Prostate gland (tissue), 2 donors: ENCODE data around the gene ATRAID. TPM values are rescaled to one million over a fixed set of nuclear protein-coding genes. Genes with fewer than 3 reads are reported as not detected.
"Not testable (repeated sequence)": the region's sequence is repeated elsewhere in the genome, so short reads cannot be mapped to it uniquely, and the experiment has no call there.

ENCODE experiments used
- DNase-seq: peaks from one replicate; pipeline ENCODE4 v3.0.0-alpha.2; 2019; ENCODE audit warnings: low spot score
- H3K27ac ChIP-seq, 2 donors: fragments of 200-600 bp; sonication (generic); 2 replicates each; pipeline ENCODE4 v1.5.1; 2017 to 2019
- H3K27me3 ChIP-seq: fragments of 200-600 bp; sonication (generic); replicated peaks from 2 replicates; pipeline ENCODE4 v1.5.1; 2019; ENCODE audit not compliant: insufficient read depth
- H3K36me3 ChIP-seq, 2 donors: fragments of 200-600 bp; sonication (generic); 1 replicate in 1 of 2; 2 replicates in 1 of 2; pipeline versions ENCODE4 v1.5.1 to v1.8.1; 2017 to 2019
- H3K4me1 ChIP-seq: fragments of 200-600 bp; sonication (generic); replicated peaks from 2 replicates; pipeline ENCODE4 v1.5.1; 2019
- H3K4me3 ChIP-seq, 2 donors: fragments of 200-600 bp; sonication (generic); 2 replicates each; pipeline ENCODE4 v1.5.1; 2017 to 2019
- H3K9me3 ChIP-seq: fragments of 200-600 bp; sonication (generic); 2 replicates; pipeline ENCODE4 v1.5.1; 2017
- POLR2A ChIP-seq: fragments of 450-650 bp; IDR thresholded peaks from one replicate; pipeline ENCODE4 v1.6.1; 2016; ENCODE audit warnings: antibody characterized with exemption, mild to moderate bottlenecking
- POLR2AphosphoS5 ChIP-seq: sonication (generic); formaldehyde crosslinking; IDR thresholded peaks from one replicate; pipeline ENCODE4 v1.6.1; 2017; ENCODE audit warnings: antibody characterized with exemption
- WGBS: methylation state at CpG from one replicate; pipeline ENCODE4 v1.1.5; 2018; 5-methylcytosine and 5-hydroxymethylcytosine counted together
- intact Hi-C: fragments of 100-400 bp; cut with DNase I; formaldehyde crosslinking; loops from one replicate; pipeline ENCODE4 v1.14.2; 2022
- total RNA-seq, 2 donors: library from RNA; depleted of rRNA; stranded (reverse); fragments of >200 nt; gene quantifications; one replicate each; pipeline ENCODE4 v1.1.0, GENCODE V29; 2016
- TF ChIP-seq, protein P1 (sequence below), 4 experiments: fragments of 200-600 bp in 2 of 4; fragments of 450-650 bp in 2 of 4; sonication (generic) in 2 of 4; IDR thresholded peaks; 1 replicate in 3 of 4; 2 replicates in 1 of 4; pipeline ENCODE4 v1.5.1; 2016 to 2019; ENCODE audit warnings: antibody characterized with exemption in 4 of 4, mild to moderate bottlenecking in 2 of 4, moderate library complexity in 2 of 4

ATRAID gene
- total RNA-seq, 2 donors from 2014 or later, result 217 to 222 TPM

DNA sequence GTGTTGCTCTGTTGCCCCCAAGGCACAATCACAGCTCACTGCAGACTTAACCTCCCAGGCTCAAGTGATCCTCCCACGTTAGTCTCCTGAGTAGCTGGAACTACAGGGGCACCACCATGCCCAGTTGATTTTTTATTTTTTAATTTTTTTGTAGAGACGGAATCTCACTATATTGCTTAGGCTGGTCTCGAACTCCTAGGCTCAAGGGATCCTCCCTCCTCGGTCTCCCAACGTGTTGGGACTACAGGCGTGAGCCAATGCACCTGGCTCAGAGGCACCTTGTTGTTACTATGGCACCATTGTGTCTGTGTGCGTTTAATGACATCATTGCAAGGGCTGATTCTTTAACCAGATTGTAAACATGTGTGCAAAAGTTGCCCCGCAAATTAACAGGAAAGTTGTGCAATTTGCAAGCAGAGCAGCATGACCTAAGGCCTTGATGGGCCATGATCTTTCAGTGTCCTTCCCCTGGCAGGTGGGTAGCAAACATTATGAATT is 40.4 kb upstream of the ATRAID start:
- 54% methylated on average over 8 of the region's 8 CpGs for WGBS

GRCh38 chr2:27174638-27175037 is 37.2 kb upstream of the ATRAID start:
- no peaks in the 10 kb centered on the region for H3K27me3 ChIP-seq
- H3K9me3 ChIP-seq, result no peaks in the 10 kb centered on the region
- TF ChIP-seq POLR2AphosphoS5 (no peak), POLR2A (no peak)
- TF ChIP-seq, protein P1, sequence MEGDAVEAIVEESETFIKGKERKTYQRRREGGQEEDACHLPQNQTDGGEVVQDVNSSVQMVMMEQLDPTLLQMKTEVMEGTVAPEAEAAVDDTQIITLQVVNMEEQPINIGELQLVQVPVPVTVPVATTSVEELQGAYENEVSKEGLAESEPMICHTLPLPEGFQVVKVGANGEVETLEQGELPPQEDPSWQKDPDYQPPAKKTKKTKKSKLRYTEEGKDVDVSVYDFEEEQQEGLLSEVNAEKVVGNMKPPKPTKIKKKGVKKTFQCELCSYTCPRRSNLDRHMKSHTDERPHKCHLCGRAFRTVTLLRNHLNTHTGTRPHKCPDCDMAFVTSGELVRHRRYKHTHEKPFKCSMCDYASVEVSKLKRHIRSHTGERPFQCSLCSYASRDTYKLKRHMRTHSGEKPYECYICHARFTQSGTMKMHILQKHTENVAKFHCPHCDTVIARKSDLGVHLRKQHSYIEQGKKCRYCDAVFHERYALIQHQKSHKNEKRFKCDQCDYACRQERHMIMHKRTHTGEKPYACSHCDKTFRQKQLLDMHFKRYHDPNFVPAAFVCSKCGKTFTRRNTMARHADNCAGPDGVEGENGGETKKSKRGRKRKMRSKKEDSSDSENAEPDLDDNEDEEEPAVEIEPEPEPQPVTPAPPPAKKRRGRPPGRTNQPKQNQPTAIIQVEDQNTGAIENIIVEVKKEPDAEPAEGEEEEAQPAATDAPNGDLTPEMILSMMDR (IDR thresholded peaks at IDR 0.05), result no peak
- H3K4me1 ChIP-seq, result no peaks in the 10 kb centered on the region
- no peak overlapping the region for H3K4me3 ChIP-seq
- DNase-seq, result no peak
- 67% methylated on average over 6 of the region's 6 CpGs for WGBS
- H3K27ac ChIP-seq, result no peak overlapping the region
- intact Hi-C loops, result no loop called here
- H3K36me3 ChIP-seq, result no peaks in the 10 kb centered on the region

More for the DNA sequence above, 40.4 kb upstream of the ATRAID start:
- DNase-seq, result no peak
- no peaks in the 10 kb centered on the region for H3K9me3 ChIP-seq
- intact Hi-C loops, result no loop called here
- TF ChIP-seq, protein P1 (IDR thresholded peaks at IDR 0.05), result no peak
- TF ChIP-seq POLR2A (no peak), POLR2AphosphoS5 (no peak)
- no peaks in the 10 kb centered on the region for H3K36me3 ChIP-seq
- no peaks in the 10 kb centered on the region for H3K27me3 ChIP-seq
- no peak overlapping the region for H3K27ac ChIP-seq
- H3K4me1 ChIP-seq, result no peaks in the 10 kb centered on the region
- no peak overlapping the region for H3K4me3 ChIP-seq

- Histone ChIP-seq H3K9me3 (no peaks in the 10 kb centered on the region), H3K36me3 (no peaks in the 10 kb centered on the region), H3K27me3 (no peaks in the 10 kb centered on the region), H3K4me1 (no peaks in the 10 kb centered on the region), H3K4me3 (no peak overlapping the region), H3K27ac (no peak overlapping the region)
- 65% methylated on average over 8 of the region's 8 CpGs for WGBS
- no peak for DNase-seq
- intact Hi-C loops, result no loop called here
- TF ChIP-seq POLR2A (no peak), POLR2AphosphoS5 (no peak)
- TF ChIP-seq, protein P1 (IDR thresholded peaks at IDR 0.05), result no peak
Measured at GRCh38 chr2:27175330-27175729, 36.5 kb upstream of the ATRAID start.

DNA sequence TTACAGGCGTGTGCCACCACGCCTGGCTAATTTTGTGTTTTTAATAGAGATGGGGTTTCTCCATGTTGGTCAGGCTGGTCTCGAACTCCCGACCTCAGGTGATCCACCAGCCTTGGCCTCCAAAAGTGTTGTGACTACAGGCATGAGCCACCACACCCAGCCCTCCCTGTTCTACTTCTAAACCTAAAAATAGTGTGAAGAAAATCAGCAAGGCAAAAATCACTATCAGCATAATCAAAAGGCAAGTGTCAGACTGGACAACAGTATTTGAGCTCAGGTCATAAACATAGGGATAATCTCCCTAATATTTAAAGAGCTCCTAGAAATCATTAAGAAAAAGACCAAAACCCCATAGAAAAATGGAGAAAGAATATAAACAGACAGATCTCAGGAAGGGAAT is 36.1 kb upstream of the ATRAID start:
- H3K9me3 ChIP-seq, H3K36me3 ChIP-seq, DNase-seq, intact Hi-C loops, H3K27me3 ChIP-seq, H3K27ac ChIP-seq, H3K4me3 ChIP-seq, H3K4me1 ChIP-seq: not testable (repeated sequence)
- 95% methylated on average over 4 of the region's 4 CpGs for WGBS

DNA sequence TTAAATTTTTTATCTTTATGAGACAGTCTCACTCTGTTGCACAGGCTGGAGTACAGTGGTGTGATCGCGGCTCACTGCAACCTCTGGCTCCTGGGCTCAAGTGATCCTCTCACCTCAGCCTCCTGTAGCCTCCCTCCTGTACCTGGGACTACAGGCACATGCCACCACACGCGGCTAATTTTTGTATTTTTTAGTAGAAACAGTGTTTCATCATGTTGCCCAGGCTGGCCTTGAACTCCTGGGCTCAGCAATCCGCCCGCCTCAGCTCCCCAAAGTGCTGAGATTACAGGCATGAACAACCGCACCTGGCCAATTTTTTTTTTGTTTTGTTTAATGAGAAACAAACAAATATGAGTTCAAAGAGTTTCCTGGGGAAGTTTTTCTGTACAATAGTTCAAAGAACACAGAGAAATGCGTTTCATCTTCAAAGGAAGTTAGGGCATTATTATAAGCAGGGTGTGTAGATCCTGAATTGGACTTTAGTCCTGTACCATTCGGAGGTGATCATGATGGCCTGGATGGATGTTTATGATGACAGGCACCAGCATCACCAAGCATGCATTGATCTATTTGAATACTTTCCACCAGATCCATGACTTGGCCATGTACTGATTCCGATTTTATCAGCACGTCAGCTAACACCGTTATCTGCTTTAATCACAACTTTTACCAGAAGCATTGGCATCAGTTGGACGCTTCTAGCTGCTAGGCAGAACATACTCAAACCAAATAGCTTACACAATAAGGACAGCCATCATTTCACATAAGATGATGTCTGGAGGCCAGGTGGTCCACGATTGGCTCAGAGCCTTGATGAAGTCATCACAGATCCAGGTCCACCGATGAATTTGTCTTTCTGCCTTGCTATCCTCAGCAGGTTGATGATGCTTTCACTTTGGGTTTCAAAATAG is 34.1 kb upstream of the ATRAID start:
- intact Hi-C loops, result no loop called here
- no peaks in the 10 kb centered on the region for H3K36me3 ChIP-seq
- 73% methylated on average over 15 of the region's 15 CpGs for WGBS
- no peaks in the 10 kb centered on the region for H3K4me1 ChIP-seq
- no peaks in the 10 kb centered on the region for H3K9me3 ChIP-seq
- H3K4me3 ChIP-seq, result no peak overlapping the region
- no peaks in the 10 kb centered on the region for H3K27me3 ChIP-seq
- TF ChIP-seq, protein P1 (IDR thresholded peaks at IDR 0.05), result no peak
- TF ChIP-seq POLR2AphosphoS5 (no peak), POLR2A (no peak)
- H3K27ac ChIP-seq, result no peak overlapping the region
- DNase-seq, result no peak
